ENCODE data around the gene SEC24D.

SEC24D gene

GRCh38 chr4:118729287-118730286 lies 106.3 kb downstream of the SEC24D start:
- no peak overlapping the region for H3K27ac ChIP-seq
- TF ChIP-seq ZFX (IDR thresholded peaks at IDR 0.05; ENCODE audit: borderline replicate concordance) = no peak
- TF ChIP-seq, protein P1, sequence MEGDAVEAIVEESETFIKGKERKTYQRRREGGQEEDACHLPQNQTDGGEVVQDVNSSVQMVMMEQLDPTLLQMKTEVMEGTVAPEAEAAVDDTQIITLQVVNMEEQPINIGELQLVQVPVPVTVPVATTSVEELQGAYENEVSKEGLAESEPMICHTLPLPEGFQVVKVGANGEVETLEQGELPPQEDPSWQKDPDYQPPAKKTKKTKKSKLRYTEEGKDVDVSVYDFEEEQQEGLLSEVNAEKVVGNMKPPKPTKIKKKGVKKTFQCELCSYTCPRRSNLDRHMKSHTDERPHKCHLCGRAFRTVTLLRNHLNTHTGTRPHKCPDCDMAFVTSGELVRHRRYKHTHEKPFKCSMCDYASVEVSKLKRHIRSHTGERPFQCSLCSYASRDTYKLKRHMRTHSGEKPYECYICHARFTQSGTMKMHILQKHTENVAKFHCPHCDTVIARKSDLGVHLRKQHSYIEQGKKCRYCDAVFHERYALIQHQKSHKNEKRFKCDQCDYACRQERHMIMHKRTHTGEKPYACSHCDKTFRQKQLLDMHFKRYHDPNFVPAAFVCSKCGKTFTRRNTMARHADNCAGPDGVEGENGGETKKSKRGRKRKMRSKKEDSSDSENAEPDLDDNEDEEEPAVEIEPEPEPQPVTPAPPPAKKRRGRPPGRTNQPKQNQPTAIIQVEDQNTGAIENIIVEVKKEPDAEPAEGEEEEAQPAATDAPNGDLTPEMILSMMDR (IDR thresholded peaks at IDR 0.05) = no peak

DNA sequence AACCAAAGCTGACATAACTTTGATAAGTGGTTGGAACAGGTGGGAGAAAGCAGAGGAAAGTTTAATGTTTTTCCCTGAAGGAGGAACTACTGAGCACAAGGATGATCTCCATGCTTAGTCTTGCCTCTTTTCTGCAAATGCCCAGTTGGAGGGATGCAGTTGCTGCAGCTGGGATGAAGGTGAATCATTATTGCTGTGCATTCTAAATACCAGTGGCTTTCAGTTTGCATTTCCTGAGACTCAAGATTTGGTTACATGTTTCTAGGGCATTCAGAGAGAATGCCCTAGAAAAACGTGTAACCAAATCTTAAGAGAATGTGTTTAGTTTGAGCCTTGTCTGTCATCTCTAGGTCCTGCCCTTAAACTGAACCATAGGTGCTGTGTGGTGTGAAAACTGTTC lies 108.6 kb downstream of the SEC24D start:
- no peak overlapping the region for H3K27ac ChIP-seq
- no peak for TF ChIP-seq ZFX (IDR thresholded peaks at IDR 0.05; ENCODE audit: borderline replicate concordance)
- TF ChIP-seq, protein P1 (IDR thresholded peaks at IDR 0.05) = no peak

DNA sequence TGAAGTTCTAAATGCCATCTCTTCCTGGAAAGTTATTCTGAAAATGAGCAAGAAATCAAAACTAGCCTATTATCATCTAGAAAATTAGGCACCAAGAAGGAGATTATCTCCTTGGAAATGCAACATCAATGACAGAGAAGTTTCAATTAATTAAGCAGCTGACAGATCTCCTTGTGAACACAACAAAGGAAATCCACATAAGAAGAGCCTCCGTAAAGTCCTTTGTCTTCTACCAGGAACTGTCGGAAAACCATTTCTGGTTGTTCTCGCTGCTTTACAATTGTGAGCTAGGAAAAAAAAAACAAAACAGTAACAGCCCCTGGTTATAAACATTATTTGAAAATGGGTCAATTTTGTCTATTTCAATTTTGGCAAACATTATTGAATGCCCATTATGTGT lies 112.6 kb downstream of the SEC24D start:
- TF ChIP-seq, protein P1 (IDR thresholded peaks at IDR 0.05) = no peak
- no peak for TF ChIP-seq ZFX (IDR thresholded peaks at IDR 0.05; ENCODE audit: borderline replicate concordance)
- H3K27ac ChIP-seq = no peak overlapping the region

DNA sequence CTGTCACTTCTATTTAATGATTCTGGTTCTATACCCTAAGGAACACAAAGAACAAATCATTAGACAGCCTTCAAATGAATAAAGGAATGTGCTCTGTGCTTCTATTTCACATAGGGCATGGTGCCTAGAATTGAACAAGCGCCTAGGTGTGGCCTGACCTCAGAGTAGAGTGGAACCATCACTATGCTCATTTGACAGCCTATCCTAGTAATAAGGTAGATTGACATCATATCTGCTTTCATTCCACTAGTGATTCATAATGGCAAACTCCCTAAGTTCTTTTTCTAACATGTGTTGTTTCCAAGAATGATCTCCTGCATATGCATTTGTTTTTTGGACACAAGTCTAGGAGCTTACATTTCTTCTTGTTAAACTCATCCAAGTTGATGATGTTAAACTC lies 114.2 kb downstream of the SEC24D start:
- H3K27ac ChIP-seq = no peak overlapping the region
- TF ChIP-seq, protein P1 (IDR thresholded peaks at IDR 0.05) = no peak
- TF ChIP-seq ZFX (IDR thresholded peaks at IDR 0.05; ENCODE audit: borderline replicate concordance) = no peak

DNA sequence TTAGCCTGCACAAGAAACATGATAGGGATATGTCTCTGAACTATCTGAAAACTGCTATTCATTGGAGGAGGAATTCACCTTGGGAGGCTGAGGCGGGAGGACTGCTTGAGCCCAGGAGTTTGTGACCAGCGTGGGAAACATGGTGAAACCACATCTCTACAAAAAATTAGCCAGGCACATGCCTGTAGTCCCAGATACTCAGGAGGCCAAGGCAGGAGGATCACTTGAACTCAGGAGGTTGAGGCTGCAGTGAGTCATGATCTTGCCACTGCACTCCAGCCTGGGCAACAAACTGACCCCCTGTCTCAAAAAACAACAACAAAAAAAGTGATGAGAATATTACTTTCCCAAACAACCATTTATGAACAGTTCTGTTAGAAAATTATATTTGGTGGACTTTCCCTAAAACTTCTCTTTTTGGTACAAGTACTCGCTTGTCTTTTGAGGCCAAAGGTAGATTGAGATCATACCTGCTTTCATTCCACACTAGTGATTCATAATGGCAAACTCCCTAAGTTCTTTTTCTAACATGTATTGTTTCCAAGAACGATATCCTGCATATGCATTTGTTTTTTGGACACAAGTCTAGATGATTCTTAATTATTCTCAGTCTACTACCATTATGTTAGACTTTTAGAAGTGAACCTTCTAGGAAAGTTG lies 117.3 kb downstream of the SEC24D start:
- no peak overlapping the region for H3K27ac ChIP-seq

GRCh38 chr4:118716304-118716703 lies 119.6 kb downstream of the SEC24D start:
- TF ChIP-seq, protein P1 (IDR thresholded peaks at IDR 0.05) = no peak
- TF ChIP-seq ZFX (IDR thresholded peaks at IDR 0.05; ENCODE audit: borderline replicate concordance) = no peak
- H3K27ac ChIP-seq = no peak overlapping the region

More for the DNA sequence above, 117.3 kb downstream of the SEC24D start:
- TF ChIP-seq, protein P1 (IDR thresholded peaks at IDR 0.05) = no peak
- no peak for TF ChIP-seq ZFX (IDR thresholded peaks at IDR 0.05; ENCODE audit: borderline replicate concordance)

DNA sequence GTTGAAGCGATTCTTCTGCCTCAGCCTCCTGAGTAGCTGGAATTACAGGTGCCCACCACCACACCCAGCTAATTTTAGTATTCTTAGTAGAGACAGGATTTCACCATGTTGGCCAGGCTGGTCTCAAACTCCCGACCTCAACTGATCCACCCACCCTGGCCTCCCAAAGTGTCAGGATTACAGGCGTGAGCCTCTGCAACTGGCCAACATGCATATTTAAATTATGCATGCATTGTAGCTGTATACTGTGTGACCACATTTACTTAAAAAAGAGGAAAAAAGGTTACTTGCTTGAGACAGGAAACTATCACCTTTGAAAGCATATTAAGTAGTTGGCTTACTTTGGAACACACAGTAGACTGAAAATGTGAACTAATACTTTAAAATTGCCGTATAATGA lies 121.2 kb downstream of the SEC24D start:
- no peak overlapping the region for H3K27ac ChIP-seq
- no peak for TF ChIP-seq ZFX (IDR thresholded peaks at IDR 0.05; ENCODE audit: borderline replicate concordance)
- TF ChIP-seq, protein P1 (IDR thresholded peaks at IDR 0.05) = no peak
